Testis (tissue), 2 donors: Measurements from ENCODE around the gene RPP25L.

Experiments
- CTCF ChIP-seq, 3 experiments: fragments of 450-650 bp in 2 of 3; fragments of 200-600 bp in 1 of 3; sonication (generic) in 1 of 3; IDR thresholded peaks; one replicate each; pipeline ENCODE4 v1.5.1; 2016 to 2019; ENCODE audit warnings: antibody characterized with exemption in 3 of 3, mild to moderate bottlenecking in 2 of 3, moderate library complexity in 1 of 3
- POLR2A ChIP-seq: fragments of 450-650 bp; IDR thresholded peaks from one replicate; pipeline ENCODE4 v1.6.1; 2017; ENCODE audit warnings: antibody characterized with exemption, mild to moderate bottlenecking, moderate library complexity

GRCh38 chr9:34647651-34648050, 35.8 kb upstream of the RPP25L start:
- TF ChIP-seq CTCF (IDR thresholded peaks at IDR 0.05), result no peak
- TF ChIP-seq POLR2A, result no peak
